Fibroblast of villous mesenchyme (primary cell): ENCODE data around the gene LYVE1. TPM values are rescaled to one million over a fixed set of nuclear protein-coding genes. Genes with fewer than 3 reads are reported as not detected.
A peak's percentile ranks its signal among the peaks of the same experiment; 100 is the strongest.

Experiments used
- DNase-seq: peaks from one replicate; pipeline ENCODE4 v3.0.0-alpha.2; 2010; ENCODE audit warnings: low read depth
- H3K4me3 ChIP-seq: 2 replicates; pipeline ENCODE4 v1.5.1; 2011; ENCODE audit warnings: low read depth, mild to moderate bottlenecking, low read length
- total RNA-seq: library from RNA; depleted of rRNA; stranded (reverse); fragments of >200 nt; gene quantifications from 2 replicates; pipeline ENCODE4 v1.2.3, GENCODE V29; 2012
- TF ChIP-seq, protein P1 (sequence below): IDR thresholded peaks from 2 replicates; pipeline ENCODE4 v1.5.1; 2012; ENCODE audit warnings: low read depth, mild to moderate bottlenecking, low read length; ENCODE audit not compliant: insufficient read depth

LYVE1 gene
- total RNA-seq, 1 donor: not detected

DNA sequence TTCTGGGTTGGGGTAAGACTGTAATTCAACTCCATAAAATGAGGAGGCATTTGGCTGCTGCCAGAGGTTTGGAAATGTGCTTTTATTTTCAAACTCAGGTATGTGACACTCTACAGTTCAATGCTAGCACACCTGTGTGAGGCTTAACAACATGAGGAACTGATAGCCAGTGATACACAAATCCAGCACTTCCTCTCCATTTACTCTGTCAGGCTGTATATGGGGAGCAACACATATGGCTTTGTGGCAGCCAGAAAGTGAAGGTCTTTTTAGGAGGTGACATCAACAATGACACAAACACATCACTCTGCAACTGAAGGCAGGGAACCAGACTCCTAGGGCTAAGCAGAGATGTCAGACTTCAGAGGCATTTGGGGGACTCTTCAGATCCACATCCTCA lies 4.6 kb upstream of the LYVE1 start:
- DNase-seq: no peak
- TF ChIP-seq, protein P1, sequence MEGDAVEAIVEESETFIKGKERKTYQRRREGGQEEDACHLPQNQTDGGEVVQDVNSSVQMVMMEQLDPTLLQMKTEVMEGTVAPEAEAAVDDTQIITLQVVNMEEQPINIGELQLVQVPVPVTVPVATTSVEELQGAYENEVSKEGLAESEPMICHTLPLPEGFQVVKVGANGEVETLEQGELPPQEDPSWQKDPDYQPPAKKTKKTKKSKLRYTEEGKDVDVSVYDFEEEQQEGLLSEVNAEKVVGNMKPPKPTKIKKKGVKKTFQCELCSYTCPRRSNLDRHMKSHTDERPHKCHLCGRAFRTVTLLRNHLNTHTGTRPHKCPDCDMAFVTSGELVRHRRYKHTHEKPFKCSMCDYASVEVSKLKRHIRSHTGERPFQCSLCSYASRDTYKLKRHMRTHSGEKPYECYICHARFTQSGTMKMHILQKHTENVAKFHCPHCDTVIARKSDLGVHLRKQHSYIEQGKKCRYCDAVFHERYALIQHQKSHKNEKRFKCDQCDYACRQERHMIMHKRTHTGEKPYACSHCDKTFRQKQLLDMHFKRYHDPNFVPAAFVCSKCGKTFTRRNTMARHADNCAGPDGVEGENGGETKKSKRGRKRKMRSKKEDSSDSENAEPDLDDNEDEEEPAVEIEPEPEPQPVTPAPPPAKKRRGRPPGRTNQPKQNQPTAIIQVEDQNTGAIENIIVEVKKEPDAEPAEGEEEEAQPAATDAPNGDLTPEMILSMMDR: no peak
- no peak overlapping the region for H3K4me3 ChIP-seq

DNA sequence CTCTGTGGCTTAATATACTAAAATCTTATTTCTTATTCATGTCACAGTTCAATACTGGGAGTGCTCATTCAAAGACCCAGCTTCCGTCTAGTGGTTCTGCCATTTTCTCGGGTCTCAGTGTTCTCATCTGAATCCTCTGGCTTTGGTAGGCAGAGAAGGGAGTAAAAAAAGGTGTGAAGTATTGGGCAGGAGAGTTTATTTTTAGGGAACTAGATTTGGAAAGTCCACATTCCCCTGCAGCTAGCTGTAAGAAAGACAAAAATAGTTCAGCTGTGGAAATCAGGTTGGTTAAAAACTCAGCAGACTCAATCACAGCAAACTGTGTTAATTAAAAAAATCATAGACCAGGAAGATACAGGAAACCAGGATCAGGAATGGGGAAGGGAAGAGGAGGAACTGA lies 4.1 kb upstream of the LYVE1 start:
- H3K4me3 ChIP-seq: no peak overlapping the region
- no peak for DNase-seq
- TF ChIP-seq, protein P1: no peak

DNA sequence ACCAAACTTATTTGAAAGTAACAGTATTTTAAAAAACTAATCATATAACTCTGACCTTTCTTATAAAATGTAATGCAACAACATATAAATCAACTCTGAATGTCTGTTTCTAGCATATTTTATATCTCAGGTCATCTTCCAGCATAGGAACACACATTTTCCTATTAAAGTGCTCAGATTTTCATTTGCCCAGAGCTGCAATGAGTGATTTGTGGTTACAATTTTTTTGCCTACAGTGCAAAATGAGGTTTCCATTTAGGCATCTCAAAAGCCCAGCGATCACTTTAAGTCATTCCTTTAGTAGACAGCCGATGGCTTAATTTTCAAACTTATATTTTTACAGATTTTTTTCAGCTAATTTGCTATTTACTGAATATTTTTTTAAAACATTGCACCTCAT lies 1.0 kb downstream of the LYVE1 start:
- no peak for DNase-seq
- H3K4me3 ChIP-seq: no peak overlapping the region

DNA sequence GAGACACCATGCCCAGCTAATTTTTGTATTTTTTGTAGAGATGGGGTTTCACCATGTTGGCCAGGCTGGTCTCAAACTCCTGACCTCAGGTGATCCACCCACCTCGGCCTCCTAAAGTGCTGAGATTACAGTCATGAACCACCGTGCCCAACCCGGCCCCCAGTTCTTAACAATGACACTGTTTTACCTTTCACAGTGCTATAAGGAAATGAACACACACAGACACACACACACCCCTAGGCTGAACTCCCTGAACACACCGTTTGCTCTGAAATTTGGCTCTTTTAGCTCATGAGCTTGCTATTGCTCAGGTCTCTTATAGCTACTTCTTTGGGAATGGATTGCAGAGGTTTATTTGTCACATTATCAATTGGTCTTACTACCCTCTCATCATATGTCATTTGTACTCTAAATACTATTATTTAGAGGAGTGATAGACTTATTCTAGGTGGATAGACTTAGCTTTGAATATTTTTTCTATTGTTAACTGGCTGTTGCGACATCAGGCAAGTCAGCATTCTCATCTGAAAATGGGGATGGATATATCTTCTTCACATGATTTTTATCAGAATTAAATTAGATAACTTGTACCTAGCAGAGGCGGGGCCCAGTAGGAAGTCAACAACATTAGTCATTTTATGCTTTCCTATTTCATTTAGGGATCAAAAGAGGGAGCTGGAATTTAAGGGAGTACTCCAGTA lies 2.1 kb downstream of the LYVE1 start:
- DNase-seq: no peak

More for the DNA sequence above, 1.0 kb downstream of the LYVE1 start:
- TF ChIP-seq, protein P1: no peak

DNA sequence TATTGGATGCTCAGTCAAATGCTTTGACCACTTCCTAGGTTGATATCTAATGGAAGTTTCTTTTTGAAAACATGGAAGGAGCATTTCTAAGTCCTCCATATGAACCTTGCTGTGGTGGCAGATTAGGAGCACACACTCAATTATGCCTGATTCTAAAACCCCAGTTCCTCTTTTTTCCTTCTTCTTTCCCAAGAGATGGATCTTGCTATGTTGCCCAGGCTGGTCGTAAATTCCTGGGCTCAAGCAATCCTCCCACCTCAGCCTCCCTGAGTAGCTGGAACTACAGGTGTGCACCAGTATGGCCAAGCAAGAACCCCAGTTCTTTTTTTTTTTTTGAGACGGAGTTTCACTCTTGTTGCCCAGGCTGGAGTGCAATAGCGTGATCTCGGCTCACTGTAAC lies 3.0 kb downstream of the LYVE1 start:
- DNase-seq: no peak
- TF ChIP-seq, protein P1: no peak
- no peak overlapping the region for H3K4me3 ChIP-seq

More for the DNA sequence above, 2.1 kb downstream of the LYVE1 start:
- H3K4me3 ChIP-seq: no peak overlapping the region
- TF ChIP-seq, protein P1: no peak

DNA sequence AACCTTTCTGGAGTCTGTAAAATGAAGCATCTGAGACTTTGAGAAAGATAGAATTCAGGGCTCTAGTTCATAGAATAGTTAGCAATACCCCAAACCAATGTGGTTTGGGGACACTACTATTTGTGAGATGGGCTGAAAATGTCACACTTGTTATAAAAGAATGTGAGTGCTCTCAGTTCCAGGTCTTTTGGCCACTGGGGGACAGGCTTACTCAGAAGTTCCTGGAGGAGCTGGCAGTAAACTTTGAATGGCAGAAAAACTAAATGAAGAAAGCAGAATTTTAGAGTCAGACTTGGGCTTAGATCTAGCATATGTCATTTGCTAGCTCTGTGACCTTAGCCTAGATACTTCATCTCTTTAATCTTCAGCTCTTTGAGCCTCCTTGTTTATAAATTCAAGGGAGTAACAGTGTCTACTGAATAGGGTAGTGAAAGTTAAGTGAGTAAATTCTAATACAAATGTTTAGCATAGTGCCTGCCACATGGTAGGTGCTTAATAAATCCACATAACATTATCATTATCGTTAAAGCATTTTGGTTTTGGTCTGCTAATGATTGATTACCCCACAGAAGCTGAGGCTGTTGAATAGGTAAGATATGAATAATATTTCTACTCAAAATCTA lies 3.7 kb downstream of the LYVE1 start:
- H3K4me3 ChIP-seq: no peak overlapping the region
- TF ChIP-seq, protein P1: peak; percentile 52
- peak; percentile 41 for DNase-seq
